Measurements from ENCODE around the gene MARCHF11.

Gene MARCHF11
- long read RNA-seq, donor 1, partial matches to known transcripts, result 0 of 2 reads
- long read RNA-seq, donor 1, other reads (novel, unspliced or antisense), result 0 of 2 reads
- long read RNA-seq, donor 2, result 0 reads
- long read RNA-seq, donor 3, result 0 reads
- long read RNA-seq, donor 4, partial matches to known transcripts, result 0 of 1 reads
- long read RNA-seq, donor 4, other reads (novel, unspliced or antisense), result 0 of 1 reads
- long read RNA-seq, donor 5, partial matches to known transcripts, result 0 of 2 reads
- long read RNA-seq, donor 5, other reads (novel, unspliced or antisense), result 0 of 2 reads
- long read RNA-seq, donor 6, partial matches to known transcripts, result 0 of 1 reads
- long read RNA-seq, donor 6, other reads (novel, unspliced or antisense), result 0 of 1 reads
- long read RNA-seq, donor 7, result 0 reads
- long read RNA-seq, donor 8, result 0 reads

- no peak for DNase-seq
Measured at GRCh38 chr5:16179511-16179935, at the start of gene MARCHF11. MARCHF11 (minus strand) TSS chr5:16179791; CDS start chr5:16179575, 216 bp downstream.

DNA sequence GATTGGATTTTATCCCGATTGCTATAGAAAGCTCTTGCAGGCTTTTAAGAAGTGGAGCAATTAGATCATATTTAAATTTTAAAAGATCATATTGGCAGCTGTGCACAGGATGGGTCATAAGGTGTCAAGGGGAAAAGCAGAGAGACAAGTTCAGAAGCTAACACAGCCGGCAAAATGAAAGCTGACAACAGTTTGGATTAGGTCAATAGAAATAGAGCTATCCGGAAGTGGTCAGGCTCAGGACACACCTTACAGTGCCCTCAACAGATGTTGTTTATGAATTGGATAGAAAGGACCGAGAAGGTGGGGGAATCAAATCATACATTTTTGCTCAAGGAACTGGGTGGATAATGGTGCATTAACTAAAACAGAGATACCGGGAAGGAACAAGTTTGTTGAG lies 46.3 kb upstream of the MARCHF11 start:
- DNase-seq, result no peak

DNA sequence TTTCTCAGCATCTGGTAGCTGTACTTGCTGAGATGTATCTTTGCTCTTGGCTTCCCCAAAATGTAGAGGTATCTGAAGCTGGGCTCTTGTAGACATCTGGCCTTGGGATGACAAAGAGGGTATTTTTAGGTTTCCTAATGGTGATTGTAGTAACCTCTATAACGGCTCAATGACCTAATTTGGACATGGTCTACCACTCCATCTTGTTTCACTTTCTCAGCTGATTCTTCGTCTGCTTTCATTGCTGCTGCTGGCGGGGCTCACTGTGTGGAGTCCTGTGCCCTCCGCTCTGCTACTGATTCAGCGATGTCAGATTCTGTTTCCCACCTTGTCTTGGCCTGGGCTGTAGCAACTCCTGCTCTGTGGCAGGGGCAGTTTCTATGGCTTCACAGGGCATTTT lies 12.7 kb upstream of the MARCHF11 start:
- no peak for DNase-seq

- no peak for DNase-seq
Measured at GRCh38 chr5:16180789-16181082, 1.1 kb upstream of the MARCHF11 start.

DNA sequence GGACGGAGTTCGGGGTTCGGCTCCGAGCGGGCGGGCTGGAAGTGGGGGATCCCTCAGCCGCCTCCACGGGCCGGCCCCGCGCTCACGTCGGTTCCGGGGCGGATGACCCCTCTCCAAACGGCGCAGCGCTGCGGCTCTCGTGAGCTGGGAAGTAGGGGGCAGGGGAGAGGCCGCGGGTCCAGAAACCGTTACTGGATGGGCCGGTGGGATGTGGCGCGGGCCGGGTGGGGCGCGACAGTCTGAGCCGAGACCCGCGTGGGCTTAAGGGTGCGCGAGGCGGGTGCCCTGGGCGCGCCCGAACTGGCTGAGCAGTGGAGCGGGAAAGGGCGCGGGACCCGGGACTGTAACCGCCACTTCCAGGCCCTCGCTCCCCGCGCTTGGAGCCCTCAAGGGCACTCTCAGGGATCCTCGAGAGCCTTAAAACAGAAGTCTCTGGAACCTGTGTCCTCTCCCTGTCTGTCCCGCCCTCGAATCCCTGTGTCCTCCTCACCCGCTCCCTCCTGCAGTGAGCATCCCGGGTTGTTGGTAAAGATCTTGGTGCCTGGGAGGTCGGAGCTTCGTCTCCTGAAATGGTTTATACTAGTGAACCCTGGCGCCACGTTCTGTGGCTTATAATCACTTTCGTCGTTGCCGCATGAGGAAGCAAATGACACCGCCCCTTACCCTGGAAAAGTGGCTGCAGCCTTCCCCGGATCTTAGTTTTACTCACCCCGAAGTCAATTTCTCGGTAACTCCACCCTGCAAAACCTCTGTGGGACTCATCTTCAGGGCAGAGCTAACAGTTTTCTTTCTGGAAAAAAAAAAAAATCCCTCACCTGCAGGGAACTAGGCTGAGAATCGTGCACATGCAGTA lies 571 bp upstream of the MARCHF11 start:
- DNase-seq, result peak; percentile 12

- peak; percentile 82 for DNase-seq
Measured at GRCh38 chr5:16178745-16179372, 732 bp downstream of the MARCHF11 start.

DNA sequence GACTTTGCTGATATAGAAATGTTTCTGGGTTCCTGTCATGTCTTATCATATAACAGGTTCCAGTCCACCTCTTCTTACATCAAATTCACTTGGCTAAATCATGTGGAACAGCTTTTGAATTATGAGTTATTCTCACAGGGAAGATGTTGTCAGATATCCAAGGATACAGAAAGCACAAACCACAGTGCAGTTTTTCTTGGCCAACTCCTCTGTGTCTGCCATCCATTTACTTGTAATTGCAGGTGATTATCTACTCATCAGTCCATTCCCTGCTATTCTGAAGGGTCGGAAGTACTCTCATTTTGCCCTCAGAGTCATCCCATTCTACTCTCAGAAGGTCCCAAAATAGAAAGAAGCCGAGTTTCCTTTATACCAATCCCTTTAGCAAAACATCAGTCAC lies 10.0 kb downstream of the MARCHF11 start:
- no peak for DNase-seq

- DNase-seq, result peak; percentile 13
Measured at GRCh38 chr5:16160706-16161105, 18.9 kb downstream of the MARCHF11 start.

DNA sequence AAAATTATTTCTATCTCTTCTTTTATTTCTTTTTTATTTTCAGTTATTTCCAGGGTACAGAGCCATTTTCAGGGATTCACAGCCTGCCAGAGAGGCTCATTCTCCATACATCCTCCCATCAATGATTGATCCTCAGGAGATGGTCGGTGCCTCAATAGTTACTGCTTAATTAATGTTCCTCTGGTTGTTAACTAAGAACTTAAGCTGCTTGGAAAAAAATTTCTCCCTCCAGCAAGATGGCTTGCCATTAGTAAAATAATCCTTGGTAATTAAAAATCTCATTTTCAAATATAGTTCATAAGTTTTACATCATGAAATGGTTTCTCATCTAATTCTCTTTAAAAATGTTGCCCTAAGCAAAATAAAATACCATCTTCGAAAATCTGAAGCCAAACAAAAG lies 20.0 kb downstream of the MARCHF11 start:
- DNase-seq, result no peak

- no peak for DNase-seq
Measured at GRCh38 chr5:16156152-16156551, 23.4 kb downstream of the MARCHF11 start.

GRCh38 chr5:16152601-16153568 lies 26.7 kb downstream of the MARCHF11 start:
- DNase-seq, result no peak

GRCh38 chr5:16149621-16150020 lies 30.0 kb downstream of the MARCHF11 start:
- no peak for DNase-seq

DNA sequence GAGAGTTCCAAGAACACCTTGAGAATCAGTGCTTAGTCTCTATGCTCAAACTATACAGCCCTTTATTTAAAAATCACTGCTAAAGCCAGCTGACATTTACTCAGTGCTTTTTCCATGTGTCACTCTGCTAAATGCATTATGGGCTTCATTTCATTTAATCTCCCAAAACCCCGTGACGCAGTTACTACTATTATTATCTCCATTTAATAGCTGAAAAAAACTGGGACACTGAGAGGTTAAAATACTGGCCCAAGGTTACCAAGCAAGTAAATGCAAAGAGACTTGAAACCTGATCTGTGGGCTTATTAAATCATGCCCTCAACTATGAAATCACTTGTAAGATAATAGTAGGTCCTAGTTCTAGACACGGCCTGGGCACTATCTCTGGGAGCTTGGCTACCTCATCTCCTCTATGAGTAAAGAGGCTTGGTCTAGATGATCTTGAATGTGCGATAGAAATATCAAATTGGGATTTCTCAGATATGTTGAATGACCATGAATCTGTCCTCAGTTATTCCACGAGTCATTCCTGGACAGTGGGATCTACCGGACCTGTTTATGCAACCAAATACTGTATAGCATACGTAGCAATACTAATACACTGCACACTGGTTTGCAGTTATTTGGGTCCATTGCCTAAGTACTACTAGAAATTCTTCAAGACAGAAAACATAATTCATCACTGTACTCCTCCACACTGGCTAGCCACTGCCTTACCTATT lies 32.3 kb downstream of the MARCHF11 start:
- DNase-seq, result no peak

DNA sequence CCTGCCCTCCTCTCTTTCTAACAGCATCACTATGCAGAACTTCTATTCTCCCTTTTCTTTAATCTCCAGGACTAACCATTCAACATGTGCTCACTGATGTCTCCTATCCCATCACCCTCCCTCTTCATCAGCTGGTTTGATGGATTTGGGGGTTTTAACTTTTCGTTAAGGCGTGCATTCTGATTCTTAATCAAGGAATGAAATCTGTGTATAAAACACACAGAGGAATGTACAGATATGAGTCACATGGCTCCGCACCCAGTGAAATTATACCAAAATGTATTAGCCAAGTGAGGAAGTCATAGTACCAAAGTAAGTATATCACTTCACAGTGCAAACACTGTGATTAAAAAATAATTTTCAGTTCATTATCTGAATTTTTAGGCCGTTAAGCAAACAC lies 35.2 kb downstream of the MARCHF11 start:
- no peak for DNase-seq

DNA sequence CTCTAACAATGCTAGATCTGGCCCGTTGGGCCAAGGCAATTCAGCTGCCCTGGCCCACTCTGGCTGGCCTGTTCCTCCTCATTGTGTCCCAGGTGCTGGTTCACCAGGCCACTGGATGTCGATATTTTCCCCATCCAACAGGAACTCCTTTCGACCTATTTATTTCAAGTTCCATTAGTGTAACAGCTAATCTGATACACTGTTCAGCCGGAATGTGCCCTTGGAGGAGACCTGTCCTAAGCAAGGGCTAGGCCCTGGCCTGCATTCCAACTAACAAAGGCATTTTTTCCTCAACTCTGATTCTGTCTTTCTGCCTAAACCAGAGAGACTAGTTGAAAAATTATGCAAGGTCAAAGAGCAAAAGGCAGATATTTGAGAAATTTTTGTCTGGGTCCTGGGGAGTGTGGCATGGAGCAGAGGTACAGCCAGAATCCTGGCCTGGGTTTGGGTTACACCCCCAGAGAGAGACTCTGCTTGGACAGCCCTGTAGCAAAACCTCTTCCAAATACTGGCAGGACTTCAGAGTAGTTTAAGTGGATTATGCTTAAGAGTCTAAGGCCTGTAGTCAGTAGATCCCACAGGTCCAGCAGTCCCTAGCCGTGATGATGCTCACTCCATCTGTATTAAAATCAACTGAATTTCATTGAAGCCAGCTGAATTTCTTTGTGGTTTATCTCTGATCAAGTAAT lies 36.1 kb downstream of the MARCHF11 start:
- DNase-seq, result no peak

DNA sequence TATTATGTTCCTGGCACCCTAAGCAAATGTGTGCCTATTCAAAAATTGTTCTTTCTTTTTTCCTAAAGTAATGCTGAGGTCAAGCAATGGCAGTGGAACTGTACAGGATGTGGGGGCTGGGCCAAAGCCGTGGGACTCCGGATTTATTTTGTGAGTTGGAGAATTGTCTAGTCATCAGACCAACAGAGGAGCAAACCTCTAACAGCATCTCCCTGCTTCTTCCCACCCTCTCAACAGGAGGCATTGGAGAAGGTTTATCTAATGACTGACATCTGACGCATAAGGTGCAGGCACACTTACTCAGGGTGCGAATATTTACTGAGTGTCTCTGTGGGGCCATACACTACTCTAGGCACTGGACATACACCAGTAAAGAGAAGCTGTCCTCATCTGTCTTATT lies 38.6 kb downstream of the MARCHF11 start:
- DNase-seq, result no peak

DNA sequence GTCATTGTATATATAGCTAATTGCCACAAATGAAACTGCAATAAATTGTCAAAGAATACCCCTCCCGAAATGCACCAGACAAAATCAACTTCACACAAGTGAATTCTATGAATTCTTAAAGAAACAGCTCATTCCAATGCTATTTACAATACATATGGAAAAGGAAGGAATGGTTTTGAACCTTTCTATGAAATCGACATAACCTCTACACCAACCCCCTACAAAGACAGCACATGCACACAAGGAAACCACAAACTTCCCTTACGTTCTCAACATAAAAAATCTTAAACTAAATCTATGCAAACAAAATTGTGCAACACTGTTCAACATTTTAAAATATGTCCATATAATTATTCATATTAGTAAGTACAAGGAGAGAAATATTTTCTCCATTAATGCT lies 39.2 kb downstream of the MARCHF11 start:
- DNase-seq, result no peak

- no peak for DNase-seq
Measured at GRCh38 chr5:16137177-16137576, 42.4 kb downstream of the MARCHF11 start.

DNA sequence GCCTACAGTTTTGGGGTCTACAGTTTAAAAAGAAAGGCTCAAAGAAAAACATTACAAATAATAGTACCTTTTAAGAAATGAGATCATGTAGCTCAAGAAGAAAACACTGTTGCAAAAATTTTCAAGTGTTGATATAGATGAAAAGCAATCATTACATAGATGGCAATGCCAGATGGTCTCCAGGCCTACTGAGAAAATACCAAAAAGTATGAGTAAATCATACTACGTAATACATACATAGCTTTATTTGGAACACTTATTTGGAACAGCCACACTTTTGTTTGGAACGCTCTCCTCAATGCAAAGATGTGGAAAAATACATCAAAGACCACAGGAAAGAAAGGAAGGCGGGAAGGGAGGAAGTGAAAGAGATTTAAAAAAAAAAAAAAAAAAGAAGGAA lies 44.1 kb downstream of the MARCHF11 start:
- no peak for DNase-seq

- DNase-seq, result no peak
Measured at GRCh38 chr5:16135003-16135402, 44.6 kb downstream of the MARCHF11 start.

DNA sequence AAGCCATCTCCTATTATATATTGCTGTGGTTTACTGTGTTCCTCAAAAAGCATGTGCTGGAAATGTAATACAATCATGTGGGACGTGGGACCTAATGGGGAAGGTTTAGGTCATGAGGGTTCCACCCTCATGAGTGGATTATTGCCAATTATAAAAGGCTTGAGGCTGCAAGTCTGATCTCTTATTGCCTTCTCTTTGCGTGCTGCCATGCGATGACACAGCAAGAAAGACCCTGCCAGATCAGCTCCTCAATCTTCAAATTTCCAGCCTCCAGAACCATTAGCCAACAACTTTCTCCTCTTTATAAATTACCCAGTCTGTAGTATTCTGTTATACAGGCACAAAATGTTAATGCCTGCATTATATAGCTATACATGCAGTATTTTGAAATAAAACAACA lies 45.4 kb downstream of the MARCHF11 start:
- DNase-seq, result no peak

All from right kidney (tissue), 9 donors.